Measurements from ENCODE around the gene NOSIP. TPM values are rescaled to one million over a fixed set of nuclear protein-coding genes. Genes with fewer than 3 reads are reported as not detected.
A peak's percentile ranks its signal among the peaks of the same experiment; 100 is the strongest.

NOSIP gene
- total RNA-seq, 1 experiment from 2014 or later = 247 TPM

DNA sequence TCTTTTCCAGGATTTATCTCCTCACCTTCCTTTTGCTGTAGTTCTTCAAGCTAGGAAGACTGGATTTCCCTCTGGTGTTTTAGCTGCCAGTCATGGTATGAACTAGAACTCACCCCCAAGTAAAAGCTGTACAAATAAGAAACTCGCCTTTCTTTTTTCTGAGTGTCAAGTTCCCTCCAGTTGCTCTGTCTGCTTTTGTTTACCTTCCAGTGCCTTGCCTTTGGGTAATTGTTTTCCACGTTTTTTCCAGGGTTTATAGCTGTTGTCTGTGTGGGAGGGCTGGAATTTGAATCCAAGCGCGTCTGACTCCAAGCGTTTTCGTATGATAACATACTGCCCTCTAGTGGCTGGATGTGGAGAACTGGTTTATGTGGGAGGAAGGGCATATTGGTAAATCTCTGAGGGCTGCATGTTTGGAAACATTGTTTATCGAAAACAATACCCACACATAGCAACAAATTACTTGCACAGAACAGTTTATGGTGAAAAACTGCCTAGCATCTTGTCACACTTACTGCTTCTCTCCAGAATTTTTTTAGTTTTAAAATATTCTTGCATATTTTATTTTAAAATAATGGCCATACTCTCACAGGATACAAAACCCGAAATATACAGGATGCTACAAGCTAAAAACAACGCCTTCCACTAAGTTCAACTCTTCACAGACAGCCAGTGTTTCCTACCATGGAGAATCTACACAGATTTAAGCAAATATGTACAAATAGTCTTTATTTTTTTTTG is 33.4 kb downstream of the NOSIP start:
- peak; percentile 100 for DNase-seq (ENCODE audit: low spot score)

DNA sequence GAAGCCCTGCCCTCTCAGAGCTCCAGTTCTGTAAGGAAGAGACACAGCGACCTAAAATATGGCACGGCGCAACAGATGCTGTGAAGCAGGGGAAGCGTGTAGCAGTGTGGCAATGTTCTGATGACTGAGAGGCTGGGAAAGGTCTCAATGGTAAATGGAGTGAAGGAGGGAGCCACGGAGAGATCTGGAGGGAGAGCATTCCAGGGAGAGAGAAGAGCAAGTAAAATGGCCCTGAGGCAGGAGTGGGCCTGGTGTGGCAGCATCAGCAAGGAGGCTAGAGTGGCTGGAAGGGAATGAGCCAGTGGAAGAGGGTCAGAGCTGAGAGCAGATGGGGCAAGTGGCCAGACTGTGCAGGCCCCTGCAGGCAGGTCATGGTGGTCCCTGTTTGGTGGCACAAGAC is 36.2 kb downstream of the NOSIP start:
- no peak for DNase-seq (ENCODE audit: low spot score)

DNA sequence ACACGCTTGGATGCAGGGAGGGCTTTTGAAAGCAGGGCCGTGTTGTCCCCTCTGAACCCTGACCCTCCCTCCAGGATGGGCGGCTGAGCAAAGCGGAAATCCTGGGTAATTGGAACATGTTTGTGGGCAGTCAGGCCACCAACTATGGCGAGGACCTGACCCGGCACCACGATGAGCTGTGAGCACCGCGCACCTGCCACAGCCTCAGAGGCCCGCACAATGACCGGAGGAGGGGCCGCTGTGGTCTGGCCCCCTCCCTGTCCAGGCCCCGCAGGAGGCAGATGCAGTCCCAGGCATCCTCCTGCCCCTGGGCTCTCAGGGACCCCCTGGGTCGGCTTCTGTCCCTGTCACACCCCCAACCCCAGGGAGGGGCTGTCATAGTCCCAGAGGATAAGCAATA is 37.3 kb downstream of the NOSIP start:
- DNase-seq (ENCODE audit: low spot score) = no peak

- no peak for DNase-seq (ENCODE audit: low spot score)
Observed at GRCh38 chr19:49542446-49542845, 37.9 kb downstream of the NOSIP start.

GRCh38 chr19:49541914-49542313 is 38.4 kb downstream of the NOSIP start:
- no peak for DNase-seq (ENCODE audit: low spot score)

DNA sequence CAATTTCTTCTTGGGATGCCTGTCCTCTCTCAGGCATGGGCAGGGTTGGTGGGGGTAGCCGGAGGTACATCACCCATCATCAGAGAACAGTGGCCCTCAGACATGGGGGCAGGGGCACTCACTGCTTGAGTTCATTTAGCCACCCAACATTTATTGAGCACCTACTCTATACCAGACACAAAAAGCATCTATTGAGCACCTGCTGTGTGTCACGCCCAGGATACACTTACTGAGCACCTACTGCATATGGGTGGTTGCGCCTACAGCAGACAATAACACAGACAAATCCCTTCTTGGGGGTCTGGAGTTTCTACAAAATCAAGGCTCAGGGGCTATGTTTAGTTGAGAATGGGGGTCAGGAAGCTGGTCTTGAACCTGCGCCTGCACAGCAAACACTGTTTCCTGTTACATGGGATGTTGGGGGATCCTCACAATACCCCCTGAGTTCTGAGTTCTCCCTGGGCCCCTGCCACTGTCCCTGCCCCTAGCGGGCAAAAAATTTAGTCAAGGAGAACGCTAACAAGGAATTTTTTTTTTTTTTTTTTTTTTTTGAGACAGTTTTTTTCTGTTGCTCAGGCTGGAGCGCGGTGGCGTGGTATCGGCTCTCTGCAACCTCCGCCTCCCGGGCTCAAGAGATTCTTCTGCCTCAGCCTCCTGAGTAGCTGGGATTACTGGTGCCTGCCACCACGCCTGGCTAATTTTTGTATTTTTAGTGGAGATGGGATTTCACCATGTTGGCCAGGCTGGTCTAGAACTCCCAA is 41.0 kb downstream of the NOSIP start:
- no peak for DNase-seq (ENCODE audit: low spot score)

- DNase-seq (ENCODE audit: low spot score) = no peak
Observed at GRCh38 chr19:49538643-49539042, 41.7 kb downstream of the NOSIP start.

- no peak for DNase-seq (ENCODE audit: low spot score)
Observed at GRCh38 chr19:49536921-49537462, 43.4 kb downstream of the NOSIP start.

DNA sequence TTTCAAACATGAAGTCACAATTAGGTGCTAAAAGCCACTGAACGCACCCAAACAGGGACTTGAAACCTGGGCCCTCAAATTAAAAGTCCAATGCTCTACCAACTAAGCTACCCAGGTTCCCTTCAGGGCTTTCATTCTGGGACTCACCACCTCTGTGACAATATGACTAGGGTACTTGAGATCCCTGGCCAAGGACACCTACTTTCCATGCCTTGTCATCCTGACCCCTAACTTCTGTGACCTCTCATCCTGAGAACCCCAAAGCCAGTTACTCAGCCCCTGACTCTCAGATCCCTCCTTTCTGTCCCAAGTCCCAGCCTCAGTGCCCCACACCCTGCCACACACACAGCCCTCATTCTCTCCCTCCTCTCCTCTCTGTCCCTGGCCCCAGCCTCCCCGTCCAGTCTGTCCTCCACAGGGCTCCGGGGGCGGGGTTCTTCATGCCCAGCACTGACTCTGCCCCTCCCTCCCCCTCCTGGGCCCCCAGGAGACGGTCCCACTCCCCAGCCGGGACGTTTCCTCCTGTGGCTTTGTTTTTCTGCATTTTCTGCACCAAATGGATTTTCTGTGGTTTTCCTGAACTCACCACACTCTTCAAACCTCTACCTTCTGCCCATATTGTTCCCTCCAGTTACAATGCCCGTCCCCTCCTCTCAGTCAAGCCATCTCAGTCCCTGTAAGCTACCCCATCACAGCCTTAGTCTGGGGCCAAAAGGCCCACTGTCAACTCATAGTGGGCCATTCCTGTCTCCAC is 45.5 kb downstream of the NOSIP start:
- DNase-seq (ENCODE audit: low spot score) = no peak

DNA sequence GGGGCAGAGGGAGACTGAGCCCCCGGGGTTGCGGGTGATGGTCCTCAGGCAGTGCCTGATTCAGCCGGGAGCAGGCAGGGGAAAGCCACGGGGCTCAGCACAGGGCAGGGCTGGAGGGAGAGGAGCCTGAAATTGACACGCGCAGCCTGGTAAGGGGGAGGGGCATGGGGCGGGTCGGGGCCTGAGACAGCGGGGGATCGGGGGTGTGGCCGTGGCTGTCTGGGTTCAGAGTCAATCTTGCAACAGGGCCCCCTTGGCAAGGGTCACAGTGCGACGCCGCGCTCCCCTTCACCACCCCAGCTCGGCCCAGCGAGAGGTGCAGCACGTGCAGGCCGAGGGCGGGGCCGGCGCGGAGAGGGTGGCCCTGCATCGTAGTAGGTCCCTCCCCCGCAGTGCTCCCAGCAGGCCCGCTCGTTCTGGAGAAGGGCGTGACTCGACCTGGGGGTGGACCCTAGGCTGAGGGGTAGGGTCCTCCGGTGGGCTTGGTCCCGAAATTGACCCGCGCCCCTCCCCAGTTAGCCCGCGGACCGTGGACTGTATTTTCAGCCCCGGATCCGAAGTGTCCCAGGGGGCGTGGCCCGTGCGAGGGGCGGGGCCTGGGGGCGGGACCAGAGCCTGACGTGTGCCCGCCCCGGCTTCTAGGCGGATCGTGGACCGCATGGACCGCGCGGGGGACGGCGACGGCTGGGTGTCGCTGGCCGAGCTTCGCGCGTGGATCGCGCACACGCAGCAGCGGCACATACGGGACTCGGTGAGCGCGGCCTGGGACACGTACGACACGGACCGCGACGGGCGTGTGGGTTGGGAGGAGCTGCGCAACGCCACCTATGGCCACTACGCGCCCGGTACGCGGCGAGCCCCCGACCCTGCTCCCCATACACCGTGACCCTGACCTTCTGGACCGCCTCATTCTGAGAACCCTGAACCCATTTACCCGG is 46.5 kb downstream of the NOSIP start:
- DNase-seq (ENCODE audit: low spot score) = no peak

- no peak for DNase-seq (ENCODE audit: low spot score)
Observed at GRCh38 chr19:49530708-49531107, 49.6 kb downstream of the NOSIP start.

DNA sequence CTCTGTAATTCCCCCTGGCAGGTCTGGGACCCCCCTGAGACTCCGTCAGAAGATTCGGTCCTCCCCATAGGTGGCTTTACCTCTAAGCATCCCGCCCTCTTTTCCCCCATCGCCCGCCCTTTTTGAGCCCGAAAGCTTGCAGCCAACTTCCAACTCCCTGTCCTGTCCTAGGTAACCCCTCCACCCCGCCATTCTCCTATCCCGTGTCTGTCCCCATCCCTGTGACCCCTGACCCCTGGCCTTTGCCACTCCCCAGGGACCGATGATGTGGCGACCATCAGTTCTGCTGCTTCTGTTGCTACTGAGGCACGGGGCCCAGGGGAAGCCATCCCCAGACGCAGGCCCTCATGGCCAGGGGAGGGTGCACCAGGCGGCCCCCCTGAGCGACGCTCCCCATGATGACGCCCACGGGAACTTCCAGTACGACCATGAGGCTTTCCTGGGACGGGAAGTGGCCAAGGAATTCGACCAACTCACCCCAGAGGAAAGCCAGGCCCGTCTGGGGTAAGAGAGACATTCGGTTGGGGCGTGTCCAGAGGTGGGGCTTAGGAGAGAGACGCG is 52.1 kb downstream of the NOSIP start:
- DNase-seq (ENCODE audit: low spot score) = no peak

DNA sequence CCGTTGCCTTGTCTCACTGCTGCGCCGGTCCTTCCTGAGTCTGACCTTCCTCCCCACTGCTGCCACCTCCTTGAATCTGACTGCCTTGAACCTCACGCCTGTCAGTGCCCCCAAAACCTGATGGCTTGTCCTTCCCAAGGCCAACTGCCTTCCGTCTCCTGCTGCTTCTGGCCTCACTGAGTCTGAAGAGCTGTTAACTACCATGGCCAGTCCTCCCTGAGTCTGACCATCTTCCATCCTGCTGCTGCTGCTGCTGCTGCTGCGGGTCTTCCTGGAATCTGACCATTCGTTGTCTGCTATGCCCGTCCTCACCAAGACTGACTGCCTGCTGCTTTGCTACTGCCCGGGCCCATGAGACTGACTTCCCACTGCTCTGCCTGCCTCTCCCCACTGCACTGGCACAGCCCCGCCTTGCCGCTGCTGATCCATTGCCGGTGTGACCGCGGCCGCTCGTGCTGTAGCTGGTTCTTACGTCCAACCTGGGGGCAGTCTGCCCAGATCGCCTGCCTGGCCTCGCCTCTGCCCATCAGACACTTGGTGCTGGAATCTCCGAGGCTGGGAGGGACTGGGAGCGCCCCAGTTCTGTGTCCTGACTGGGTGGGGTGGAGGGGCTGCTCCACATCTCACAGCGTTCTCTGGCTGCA is 55.4 kb downstream of the NOSIP start:
- no peak for DNase-seq (ENCODE audit: low spot score)

DNA sequence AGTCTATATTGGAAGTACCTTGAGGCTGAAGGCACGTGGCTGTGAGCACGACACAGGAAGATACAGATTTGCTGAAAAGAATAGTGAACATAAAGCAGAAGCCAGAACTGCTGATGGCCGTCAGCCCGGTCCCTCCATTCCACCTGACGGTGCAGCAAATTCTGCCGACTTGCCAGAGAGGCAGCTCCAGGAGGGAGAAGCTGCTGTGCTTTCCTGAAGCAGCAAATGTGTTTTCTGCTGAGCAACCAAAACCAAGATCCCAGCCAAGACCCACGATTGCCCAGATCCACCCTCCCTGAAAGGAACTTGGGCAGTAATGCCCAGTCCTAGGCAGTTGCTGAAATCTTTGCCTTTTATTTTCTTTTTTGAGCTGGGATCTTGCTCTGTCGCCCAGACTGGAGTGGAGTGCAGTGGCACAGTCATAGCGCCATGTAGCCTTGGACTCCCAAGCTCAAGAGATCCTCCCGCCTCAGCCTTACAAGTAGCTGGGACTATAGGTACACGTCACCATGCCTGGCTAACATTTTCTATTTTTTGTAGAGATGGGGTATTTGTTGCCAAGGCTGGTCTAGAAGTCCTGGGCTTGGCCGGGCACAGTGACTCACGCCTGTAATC is 59.5 kb downstream of the NOSIP start:
- DNase-seq (ENCODE audit: low spot score) = no peak

DNA sequence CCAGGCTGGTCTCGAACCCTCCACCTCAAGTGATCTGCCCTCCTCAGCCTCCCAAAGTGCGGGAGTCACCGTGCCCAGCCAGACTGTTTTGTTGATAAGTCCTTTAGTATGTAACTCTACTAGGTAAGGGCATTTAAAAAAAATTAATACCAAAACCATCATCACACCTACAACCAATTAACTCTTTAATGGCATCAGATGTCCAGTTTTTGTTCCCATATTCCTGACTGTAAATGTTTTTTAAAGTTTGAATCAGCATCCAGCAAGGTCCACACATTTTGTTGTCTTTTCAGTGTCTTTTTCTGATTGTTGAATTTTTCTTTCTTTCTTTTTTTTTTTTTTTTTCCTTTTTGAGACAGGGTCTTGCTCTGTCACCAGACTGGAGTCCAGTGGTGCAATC is 62.3 kb downstream of the NOSIP start:
- no peak for DNase-seq (ENCODE audit: low spot score)

- no peak for DNase-seq (ENCODE audit: low spot score)
Observed at GRCh38 chr19:49515767-49516166, 64.6 kb downstream of the NOSIP start.

DNA sequence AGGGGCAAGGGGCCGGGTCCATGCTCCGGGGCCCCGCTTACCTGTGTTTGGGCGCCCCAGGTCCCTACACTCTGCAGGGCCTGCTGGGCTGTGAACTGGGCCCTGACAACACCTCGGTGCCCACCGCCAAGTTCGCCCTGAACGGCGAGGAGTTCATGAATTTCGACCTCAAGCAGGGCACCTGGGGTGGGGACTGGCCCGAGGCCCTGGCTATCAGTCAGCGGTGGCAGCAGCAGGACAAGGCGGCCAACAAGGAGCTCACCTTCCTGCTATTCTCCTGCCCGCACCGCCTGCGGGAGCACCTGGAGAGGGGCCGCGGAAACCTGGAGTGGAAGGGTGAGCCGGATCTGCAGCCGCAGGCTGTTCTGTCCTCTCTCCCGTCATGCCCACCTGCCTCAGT is 66.2 kb downstream of the NOSIP start:
- DNase-seq (ENCODE audit: low spot score) = no peak

GRCh38 chr19:49513746-49514118 is 66.6 kb downstream of the NOSIP start:
- DNase-seq (ENCODE audit: low spot score) = no peak

DNA sequence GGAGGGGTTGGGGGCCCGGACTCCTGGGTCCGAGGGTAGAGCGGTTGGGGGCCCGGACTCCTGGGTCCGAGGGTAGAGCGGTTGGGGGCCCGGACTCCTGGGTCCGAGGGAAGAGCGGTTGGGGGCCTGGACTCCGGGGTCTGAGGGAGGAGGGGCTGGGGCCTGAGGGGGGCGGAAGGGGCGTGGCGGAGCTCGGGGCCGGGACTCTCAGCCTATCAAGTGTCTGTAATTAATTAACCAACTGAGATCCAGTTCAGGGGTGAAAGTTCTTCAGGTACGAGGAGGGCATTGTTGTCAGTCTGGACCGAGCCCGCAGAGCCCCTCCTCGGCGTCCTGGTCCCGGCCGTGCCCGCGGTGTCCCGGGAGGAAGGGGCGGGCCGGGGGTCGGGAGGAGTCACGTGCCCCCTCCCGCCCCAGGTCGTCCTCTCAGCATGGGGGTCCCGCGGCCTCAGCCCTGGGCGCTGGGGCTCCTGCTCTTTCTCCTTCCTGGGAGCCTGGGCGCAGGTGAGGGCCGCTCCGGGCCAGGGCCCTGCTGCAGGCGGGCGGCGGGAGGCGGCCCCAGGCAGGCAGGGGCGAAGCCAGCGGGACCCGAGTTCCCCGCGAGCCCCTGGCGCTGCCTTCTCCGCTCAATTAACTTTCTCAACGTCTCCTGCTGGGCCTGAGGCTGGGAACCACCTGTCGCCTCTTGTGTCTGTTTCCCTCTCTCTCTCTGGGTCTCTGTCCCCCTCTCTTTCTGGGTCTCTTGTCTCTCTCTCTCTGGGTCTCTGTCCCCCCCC is 67.2 kb downstream of the NOSIP start:
- DNase-seq (ENCODE audit: low spot score) = peak; percentile 73

Measured in HT-29 (cell line).